GM06990 (cell line): ENCODE results near the gene C14orf180.

Source experiments
- DNase-seq: peaks from one replicate; pipeline ENCODE4 v3.0.0-alpha.2; 2011; ENCODE audit not compliant: insufficient read length; ENCODE audit errors: extremely low read depth
- H3K27me3 ChIP-seq: replicated peaks from 2 replicates; pipeline ENCODE4 v1.6.0; 2011; ENCODE audit warnings: low read length; ENCODE audit not compliant: control insufficient read depth, insufficient read depth
- H3K36me3 ChIP-seq: 2 replicates; pipeline ENCODE4 v1.5.1; 2011; ENCODE audit warnings: low read length; ENCODE audit not compliant: control insufficient read depth, insufficient read depth
- H3K4me3 ChIP-seq: replicated peaks from 2 replicates; pipeline ENCODE4 v1.5.1; 2011; ENCODE audit warnings: low read depth, mild to moderate bottlenecking, control low read depth, low read length
- CTCF ChIP-seq: IDR thresholded peaks from 2 replicates; pipeline ENCODE4 v1.5.1; 2011; ENCODE audit warnings: low read length, control low read depth, mild to moderate bottlenecking, inconsistent platforms; ENCODE audit not compliant: insufficient read depth, poor library complexity, severe bottlenecking

Gene C14orf180

GRCh38 chr14:104549536-104550339, 29.8 kb upstream of the C14orf180 start:
- no peak for TF ChIP-seq CTCF
- Histone ChIP-seq H3K4me3 (no peak overlapping the region), H3K27me3 (peaks cover 2% of the 10 kb centered on the region), H3K36me3 (no peaks in the 10 kb centered on the region)
- DNase-seq, result no peak

- DNase-seq, result no peak
- Histone ChIP-seq H3K4me3 (no peak overlapping the region), H3K27me3 (peaks cover 2% of the 10 kb centered on the region; the same call in 1 of the 2 replicates), H3K36me3 (no peaks in the 10 kb centered on the region)
- TF ChIP-seq CTCF, result no peak
These were observed 29.2 kb upstream of the C14orf180 start for GRCh38 chr14:104550340-104550860.

GRCh38 chr14:104550861-104551728, 28.5 kb upstream of the C14orf180 start:
- no peak for TF ChIP-seq CTCF
- Histone ChIP-seq H3K36me3 (no peaks in the 10 kb centered on the region), H3K4me3 (no peak overlapping the region), H3K27me3 (peaks cover 2% of the 10 kb centered on the region; the same call in 1 of the 2 replicates)
- no peak for DNase-seq

GRCh38 chr14:104551851-104552737, 27.5 kb upstream of the C14orf180 start:
- Histone ChIP-seq H3K27me3 (peaks cover 2% of the 10 kb centered on the region; the same call in 1 of the 2 replicates), H3K4me3 (no peak overlapping the region), H3K36me3 (no peaks in the 10 kb centered on the region)
- no peak for DNase-seq
- TF ChIP-seq CTCF, result no peak

GRCh38 chr14:104552738-104553125, 26.8 kb upstream of the C14orf180 start:
- Histone ChIP-seq H3K27me3 (peaks cover 2% of the 10 kb centered on the region; the same call in 1 of the 2 replicates), H3K36me3 (no peaks in the 10 kb centered on the region), H3K4me3 (no peak overlapping the region)
- no peak for TF ChIP-seq CTCF
- DNase-seq, result no peak
